Esophagus squamous epithelium (tissue), 4 donors: ENCODE data around the gene PDE9A.

Experiments used
- POLR2A ChIP-seq, 4 donors: fragments of 450-650 bp; IDR thresholded peaks; one replicate each; pipeline ENCODE4 v1.6.1; 2017; ENCODE audit warnings: antibody characterized with exemption in 4 of 4, mild to moderate bottlenecking in 4 of 4, moderate library complexity in 3 of 4
- TF ChIP-seq, protein P1 (sequence below), 6 experiments: fragments of 450-650 bp in 4 of 6; fragments of 200-600 bp in 2 of 6; sonication (generic) in 2 of 6; IDR thresholded peaks; one replicate each; pipeline ENCODE4 v1.5.1; 2016 to 2019; ENCODE audit warnings: antibody characterized with exemption in 6 of 6, mild to moderate bottlenecking in 4 of 6, moderate library complexity in 4 of 6

DNA sequence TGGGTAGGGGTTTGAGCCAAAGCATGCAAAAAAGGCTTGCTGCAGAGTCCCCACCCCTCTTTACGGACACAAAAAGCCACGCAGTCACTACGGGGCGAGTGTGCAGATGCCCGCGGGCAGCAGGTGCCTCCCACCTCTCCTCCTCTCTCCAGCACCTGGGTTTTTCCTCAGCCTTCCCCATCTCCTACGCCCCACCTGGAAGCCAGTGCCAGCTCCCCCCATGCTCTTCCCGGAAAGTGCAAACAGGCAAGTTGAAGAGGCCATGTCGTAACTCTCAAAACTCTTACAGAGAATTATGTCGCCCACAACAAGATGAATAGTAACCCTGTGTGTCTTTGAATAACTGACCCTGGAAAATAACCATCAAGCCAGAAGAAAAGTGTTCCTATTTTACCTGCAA lies 82.5 kb downstream of the PDE9A start:
- no peak for TF ChIP-seq POLR2A (IDR thresholded peaks at IDR 0.05)
- TF ChIP-seq, protein P1, sequence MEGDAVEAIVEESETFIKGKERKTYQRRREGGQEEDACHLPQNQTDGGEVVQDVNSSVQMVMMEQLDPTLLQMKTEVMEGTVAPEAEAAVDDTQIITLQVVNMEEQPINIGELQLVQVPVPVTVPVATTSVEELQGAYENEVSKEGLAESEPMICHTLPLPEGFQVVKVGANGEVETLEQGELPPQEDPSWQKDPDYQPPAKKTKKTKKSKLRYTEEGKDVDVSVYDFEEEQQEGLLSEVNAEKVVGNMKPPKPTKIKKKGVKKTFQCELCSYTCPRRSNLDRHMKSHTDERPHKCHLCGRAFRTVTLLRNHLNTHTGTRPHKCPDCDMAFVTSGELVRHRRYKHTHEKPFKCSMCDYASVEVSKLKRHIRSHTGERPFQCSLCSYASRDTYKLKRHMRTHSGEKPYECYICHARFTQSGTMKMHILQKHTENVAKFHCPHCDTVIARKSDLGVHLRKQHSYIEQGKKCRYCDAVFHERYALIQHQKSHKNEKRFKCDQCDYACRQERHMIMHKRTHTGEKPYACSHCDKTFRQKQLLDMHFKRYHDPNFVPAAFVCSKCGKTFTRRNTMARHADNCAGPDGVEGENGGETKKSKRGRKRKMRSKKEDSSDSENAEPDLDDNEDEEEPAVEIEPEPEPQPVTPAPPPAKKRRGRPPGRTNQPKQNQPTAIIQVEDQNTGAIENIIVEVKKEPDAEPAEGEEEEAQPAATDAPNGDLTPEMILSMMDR (IDR thresholded peaks at IDR 0.05) = no peak
